Nephron progenitor cell (in vitro differentiated cells): ENCODE data around the gene CDON.

ENCODE experiments used
- DNase-seq: peaks from one replicate; pipeline ENCODE4 v3.0.0; 2021
- H3K27ac Mint-ChIP-seq: 2 replicates; pipeline ENCODE4 v1.8.0; 2021; ENCODE audit warnings: mild to moderate bottlenecking, moderate library complexity, mixed read lengths
- H3K27me3 Mint-ChIP-seq: 2 replicates; pipeline ENCODE4 v1.8.0; 2021; ENCODE audit warnings: mild to moderate bottlenecking, low read depth, mixed read lengths; ENCODE audit not compliant: poor library complexity
- H3K36me3 Mint-ChIP-seq: 2 replicates; pipeline ENCODE4 v1.8.0; 2021; ENCODE audit warnings: low read depth, mixed read lengths
- H3K4me1 Mint-ChIP-seq: 2 replicates; pipeline ENCODE4 v1.8.0; 2021; ENCODE audit warnings: mixed read lengths
- H3K4me3 Mint-ChIP-seq: 2 replicates; pipeline ENCODE4 v1.8.0; 2021; ENCODE audit warnings: mild to moderate bottlenecking, moderate library complexity, mixed read lengths
- H3K9me3 Mint-ChIP-seq: 2 replicates; pipeline ENCODE4 v1.8.0; 2021; ENCODE audit warnings: mild to moderate bottlenecking, moderate library complexity, mixed read lengths
- TF ChIP-seq, protein P1 (sequence below): fragments of 200-600 bp; sonication (generic); IDR thresholded peaks from 2 replicates; pipeline ENCODE4 v1.5.0; 2021; ENCODE audit warnings: antibody characterized with exemption

CDON gene

DNA sequence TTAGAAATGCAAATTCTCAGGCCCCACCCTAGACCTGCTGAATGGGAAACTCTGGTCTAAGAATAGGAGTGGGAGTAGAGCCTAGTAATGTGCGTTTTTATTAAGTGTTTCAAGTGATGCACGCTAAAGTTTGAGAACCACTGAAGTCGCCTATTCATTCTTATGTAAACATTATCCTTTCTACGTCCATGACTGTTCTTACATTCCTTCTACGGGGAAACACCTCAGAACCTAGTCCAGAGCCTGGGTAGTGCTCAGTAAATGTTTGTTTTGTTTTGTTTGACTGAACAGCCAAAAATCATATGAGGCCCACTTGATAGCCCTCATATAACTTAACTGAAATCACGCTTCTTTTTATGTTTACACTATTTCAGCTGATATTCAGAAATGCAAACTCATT, 87.0 kb downstream of the CDON start:
- no peak for DNase-seq
- H3K9me3 Mint-ChIP-seq = no peaks in the 10 kb centered on the region
- no peak overlapping the region for H3K27ac Mint-ChIP-seq
- no peak overlapping the region for H3K4me3 Mint-ChIP-seq
- H3K27me3 Mint-ChIP-seq = no peaks in the 10 kb centered on the region
- H3K4me1 Mint-ChIP-seq = peaks cover 4% of the 10 kb centered on the region
- TF ChIP-seq, protein P1, sequence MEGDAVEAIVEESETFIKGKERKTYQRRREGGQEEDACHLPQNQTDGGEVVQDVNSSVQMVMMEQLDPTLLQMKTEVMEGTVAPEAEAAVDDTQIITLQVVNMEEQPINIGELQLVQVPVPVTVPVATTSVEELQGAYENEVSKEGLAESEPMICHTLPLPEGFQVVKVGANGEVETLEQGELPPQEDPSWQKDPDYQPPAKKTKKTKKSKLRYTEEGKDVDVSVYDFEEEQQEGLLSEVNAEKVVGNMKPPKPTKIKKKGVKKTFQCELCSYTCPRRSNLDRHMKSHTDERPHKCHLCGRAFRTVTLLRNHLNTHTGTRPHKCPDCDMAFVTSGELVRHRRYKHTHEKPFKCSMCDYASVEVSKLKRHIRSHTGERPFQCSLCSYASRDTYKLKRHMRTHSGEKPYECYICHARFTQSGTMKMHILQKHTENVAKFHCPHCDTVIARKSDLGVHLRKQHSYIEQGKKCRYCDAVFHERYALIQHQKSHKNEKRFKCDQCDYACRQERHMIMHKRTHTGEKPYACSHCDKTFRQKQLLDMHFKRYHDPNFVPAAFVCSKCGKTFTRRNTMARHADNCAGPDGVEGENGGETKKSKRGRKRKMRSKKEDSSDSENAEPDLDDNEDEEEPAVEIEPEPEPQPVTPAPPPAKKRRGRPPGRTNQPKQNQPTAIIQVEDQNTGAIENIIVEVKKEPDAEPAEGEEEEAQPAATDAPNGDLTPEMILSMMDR = no peak
- H3K36me3 Mint-ChIP-seq = peaks cover 77% of the 10 kb centered on the region

DNA sequence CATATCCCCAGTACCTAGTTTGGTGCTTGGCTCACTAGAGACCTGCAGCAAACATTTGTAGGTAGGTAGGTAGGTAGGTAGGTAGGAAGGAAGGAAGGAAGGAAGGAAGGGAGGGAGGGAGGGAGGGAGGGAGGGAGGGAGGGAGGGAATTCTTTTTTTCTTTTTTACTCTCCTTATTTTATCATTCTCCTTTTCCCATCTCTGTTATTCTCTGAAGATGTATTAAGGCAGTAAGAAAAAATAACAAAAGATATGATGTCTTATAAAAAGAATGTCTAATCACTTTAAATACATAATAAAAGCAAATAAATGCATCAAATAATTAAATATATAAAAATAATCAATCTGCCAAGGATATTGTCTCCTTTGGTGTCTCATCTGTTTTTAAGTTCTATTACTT, 88.4 kb downstream of the CDON start:
- Mint-ChIP-seq H3K4me1 (peaks cover 5% of the 10 kb centered on the region), H3K27me3 (no peaks in the 10 kb centered on the region), H3K36me3 (peaks cover 86% of the 10 kb centered on the region), H3K27ac (no peak overlapping the region), H3K9me3 (no peaks in the 10 kb centered on the region), H3K4me3 (no peak overlapping the region)
- DNase-seq = no peak
- TF ChIP-seq, protein P1 = no peak

DNA sequence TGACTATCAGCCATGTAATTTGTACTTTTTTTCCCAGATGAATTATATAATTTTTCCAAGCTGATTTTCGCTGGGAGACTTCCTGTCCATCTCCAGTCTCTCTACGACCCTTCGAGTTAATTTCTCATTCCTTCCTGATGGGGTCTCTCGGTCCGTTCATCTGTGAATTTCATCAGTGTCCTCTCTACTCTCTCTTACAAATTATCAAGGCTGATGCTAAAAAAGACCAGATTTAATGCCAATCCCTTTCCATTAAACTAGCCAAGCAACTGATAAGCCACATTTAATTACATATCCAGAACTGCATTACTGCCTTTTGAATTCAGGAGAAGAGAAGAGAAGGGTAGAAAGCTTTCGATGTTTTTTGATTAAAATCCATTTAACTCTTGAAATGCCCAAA, 91.0 kb downstream of the CDON start:
- Mint-ChIP-seq H3K9me3 (no peaks in the 10 kb centered on the region), H3K4me1 (peaks cover 5% of the 10 kb centered on the region), H3K4me3 (no peak overlapping the region), H3K36me3 (peaks cover 81% of the 10 kb centered on the region), H3K27me3 (no peaks in the 10 kb centered on the region), H3K27ac (peak overlapping the region; percentile 31)
- DNase-seq = no peak
- TF ChIP-seq, protein P1 = no peak

DNA sequence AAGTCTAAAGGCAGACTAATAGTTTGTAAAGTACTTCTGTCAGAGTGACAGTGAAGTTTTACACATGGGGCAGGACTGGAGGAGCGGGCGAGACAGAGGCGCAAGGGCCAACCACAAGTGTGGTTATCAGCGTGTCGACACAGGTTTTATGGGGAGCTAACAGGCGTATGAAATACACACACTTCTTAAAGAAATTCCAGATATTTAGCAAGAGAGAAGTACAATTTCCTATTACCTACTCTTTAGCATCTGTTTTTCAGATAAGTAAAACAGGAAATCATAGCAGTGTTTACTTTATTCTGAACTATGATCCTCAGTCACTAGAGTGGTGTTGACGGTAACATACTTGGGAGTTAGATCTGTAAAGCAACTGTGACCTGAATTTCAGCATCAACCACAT, 94.3 kb downstream of the CDON start:
- Mint-ChIP-seq H3K9me3 (peaks cover 7% of the 10 kb centered on the region), H3K4me1 (peaks cover 5% of the 10 kb centered on the region), H3K36me3 (peaks cover 88% of the 10 kb centered on the region), H3K4me3 (no peak overlapping the region), H3K27ac (peak overlapping the region; percentile 33), H3K27me3 (no peaks in the 10 kb centered on the region)
- TF ChIP-seq, protein P1 = no peak
- no peak for DNase-seq

DNA sequence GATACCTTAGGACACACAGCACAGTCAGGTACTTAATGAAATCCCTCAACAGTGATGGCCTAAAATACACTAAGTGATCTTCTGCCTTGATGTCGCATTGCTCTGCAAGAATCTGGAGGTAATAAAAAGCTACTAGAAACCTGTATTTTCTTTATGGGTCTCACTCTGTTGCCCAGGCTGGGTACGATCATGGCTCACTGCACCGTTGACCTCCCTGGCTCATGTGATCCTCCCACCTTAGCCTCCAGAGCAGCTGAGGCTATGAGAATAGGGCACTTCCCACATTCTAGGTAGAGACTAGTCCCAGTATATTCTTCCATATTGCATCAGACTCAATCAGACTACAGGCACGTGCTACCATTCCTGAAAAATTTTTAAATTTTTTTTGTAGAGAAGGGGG, 95.2 kb downstream of the CDON start:
- no peak overlapping the region for H3K4me3 Mint-ChIP-seq
- H3K27me3 Mint-ChIP-seq = no peaks in the 10 kb centered on the region
- H3K36me3 Mint-ChIP-seq = peaks cover 89% of the 10 kb centered on the region
- peaks cover 5% of the 10 kb centered on the region for H3K4me1 Mint-ChIP-seq
- TF ChIP-seq, protein P1 = no peak
- DNase-seq = no peak
- H3K9me3 Mint-ChIP-seq = peaks cover 15% of the 10 kb centered on the region
- no peak overlapping the region for H3K27ac Mint-ChIP-seq

DNA sequence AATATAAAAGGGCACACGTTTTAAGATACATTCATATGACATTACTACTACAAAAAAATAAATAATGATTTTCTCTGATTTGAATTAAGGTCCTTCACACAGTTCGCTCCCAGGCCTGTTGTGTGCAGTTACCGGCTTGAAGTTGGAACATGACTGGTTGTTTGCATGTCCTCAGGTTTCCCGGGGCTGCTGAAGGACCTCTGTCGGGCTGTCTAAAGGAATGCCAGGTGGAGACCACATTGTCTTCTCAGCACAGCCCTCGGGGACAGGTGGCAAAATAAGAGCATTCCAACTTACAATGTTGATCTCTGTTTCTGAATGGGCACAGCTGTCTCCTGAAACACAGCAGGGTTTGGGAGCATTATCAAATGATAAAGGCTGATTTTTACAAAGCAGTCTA, 101.9 kb downstream of the CDON start:
- H3K4me3 Mint-ChIP-seq = no peak overlapping the region
- H3K4me1 Mint-ChIP-seq = no peaks in the 10 kb centered on the region
- H3K36me3 Mint-ChIP-seq = peaks cover 85% of the 10 kb centered on the region
- peaks cover 23% of the 10 kb centered on the region for H3K9me3 Mint-ChIP-seq
- TF ChIP-seq, protein P1 = no peak
- DNase-seq = no peak
- H3K27ac Mint-ChIP-seq = no peak overlapping the region
- no peaks in the 10 kb centered on the region for H3K27me3 Mint-ChIP-seq
